ENCODE data around the gene FGF21.

DNA sequence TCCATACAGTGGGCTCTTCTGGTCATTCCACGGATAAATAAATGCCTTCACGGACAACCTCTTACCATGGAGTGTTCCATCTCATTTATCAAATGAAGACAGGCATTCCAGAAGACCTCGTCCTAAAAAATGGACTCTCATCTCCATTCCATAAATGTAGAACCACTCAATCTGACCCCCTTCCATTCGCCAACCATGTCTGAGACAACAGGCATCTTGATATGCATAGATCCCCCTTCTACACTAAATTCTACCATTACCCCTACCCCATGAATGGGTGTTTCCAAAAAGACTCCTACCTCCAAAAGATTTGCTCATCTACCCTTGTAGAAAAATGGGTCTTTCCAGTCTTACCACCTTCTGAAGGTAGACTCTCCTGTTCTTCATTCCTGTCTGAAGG is 23.9 kb upstream of the FGF21 start:
- TF ChIP-seq NFIC (IDR thresholded peaks at IDR 0.05; ENCODE audit: borderline replicate concordance) (no peak), POLR2AphosphoS5 (IDR thresholded peaks at IDR 0.05; ENCODE audit: low read depth, low read length) (no peak), EP300 (IDR thresholded peaks at IDR 0.05; ENCODE audit: borderline replicate concordance in 1 of 2, low read depth in 1 of 2, low read length in 1 of 2) (no peak), TCF12 (IDR thresholded peaks at IDR 0.05) (no peak), TAF1 (IDR thresholded peaks at IDR 0.05; ENCODE audit: borderline replicate concordance, low read depth, low read length) (no peak), GATA2 (CRISPR knock-in tag; IDR thresholded peaks at IDR 0.05) (no peak)
- TF ChIP-seq, protein P1, sequence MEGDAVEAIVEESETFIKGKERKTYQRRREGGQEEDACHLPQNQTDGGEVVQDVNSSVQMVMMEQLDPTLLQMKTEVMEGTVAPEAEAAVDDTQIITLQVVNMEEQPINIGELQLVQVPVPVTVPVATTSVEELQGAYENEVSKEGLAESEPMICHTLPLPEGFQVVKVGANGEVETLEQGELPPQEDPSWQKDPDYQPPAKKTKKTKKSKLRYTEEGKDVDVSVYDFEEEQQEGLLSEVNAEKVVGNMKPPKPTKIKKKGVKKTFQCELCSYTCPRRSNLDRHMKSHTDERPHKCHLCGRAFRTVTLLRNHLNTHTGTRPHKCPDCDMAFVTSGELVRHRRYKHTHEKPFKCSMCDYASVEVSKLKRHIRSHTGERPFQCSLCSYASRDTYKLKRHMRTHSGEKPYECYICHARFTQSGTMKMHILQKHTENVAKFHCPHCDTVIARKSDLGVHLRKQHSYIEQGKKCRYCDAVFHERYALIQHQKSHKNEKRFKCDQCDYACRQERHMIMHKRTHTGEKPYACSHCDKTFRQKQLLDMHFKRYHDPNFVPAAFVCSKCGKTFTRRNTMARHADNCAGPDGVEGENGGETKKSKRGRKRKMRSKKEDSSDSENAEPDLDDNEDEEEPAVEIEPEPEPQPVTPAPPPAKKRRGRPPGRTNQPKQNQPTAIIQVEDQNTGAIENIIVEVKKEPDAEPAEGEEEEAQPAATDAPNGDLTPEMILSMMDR (IDR thresholded peaks at IDR 0.05): no peak
- TF ChIP-seq, protein P2, sequence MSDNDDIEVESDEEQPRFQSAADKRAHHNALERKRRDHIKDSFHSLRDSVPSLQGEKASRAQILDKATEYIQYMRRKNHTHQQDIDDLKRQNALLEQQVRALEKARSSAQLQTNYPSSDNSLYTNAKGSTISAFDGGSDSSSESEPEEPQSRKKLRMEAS (IDR thresholded peaks at IDR 0.05; ENCODE audit: low read depth): no peak
- TF ChIP-seq, protein P3, sequence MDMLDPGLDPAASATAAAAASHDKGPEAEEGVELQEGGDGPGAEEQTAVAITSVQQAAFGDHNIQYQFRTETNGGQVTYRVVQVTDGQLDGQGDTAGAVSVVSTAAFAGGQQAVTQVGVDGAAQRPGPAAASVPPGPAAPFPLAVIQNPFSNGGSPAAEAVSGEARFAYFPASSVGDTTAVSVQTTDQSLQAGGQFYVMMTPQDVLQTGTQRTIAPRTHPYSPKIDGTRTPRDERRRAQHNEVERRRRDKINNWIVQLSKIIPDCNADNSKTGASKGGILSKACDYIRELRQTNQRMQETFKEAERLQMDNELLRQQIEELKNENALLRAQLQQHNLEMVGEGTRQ (IDR thresholded peaks at IDR 0.05; ENCODE audit: borderline replicate concordance, low read depth, low read length): no peak

Data from SK-N-SH (cell line).